ENCODE results near the gene ATP6V0A1. TPM values are rescaled to one million over a fixed set of nuclear protein-coding genes. Genes with fewer than 3 reads are reported as not detected.
"Not testable (repeated sequence)": the region's sequence is repeated elsewhere in the genome, so short reads cannot be mapped to it uniquely, and the experiment has no call there.

The ATP6V0A1 gene
- polyA plus RNA-seq, 4 donors: 36.7 to 60.6 (median 50.4) TPM

DNA sequence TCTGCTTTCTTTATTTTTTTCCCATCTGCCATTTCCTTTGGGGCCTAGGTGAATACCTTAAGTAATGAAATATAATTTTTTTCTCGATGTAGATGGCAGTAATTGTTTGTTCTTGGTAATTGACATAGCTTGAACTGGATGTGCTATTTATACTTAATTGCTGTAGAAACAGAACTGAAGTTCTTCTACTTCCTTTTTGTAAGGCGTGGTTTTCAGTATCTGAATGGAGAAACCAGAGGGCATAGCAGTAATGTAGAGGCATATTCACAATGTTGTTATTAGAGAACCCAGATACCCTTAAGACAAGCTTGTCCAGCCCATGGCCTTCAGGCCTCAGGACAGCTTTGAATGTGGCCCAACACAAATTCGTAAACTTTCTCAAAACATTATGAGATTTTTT is 16.4 kb downstream of the ATP6V0A1 start:
- no peak for DNase-seq (ENCODE audit: low read depth in 4 of 4, low spot score in 3 of 4)

DNA sequence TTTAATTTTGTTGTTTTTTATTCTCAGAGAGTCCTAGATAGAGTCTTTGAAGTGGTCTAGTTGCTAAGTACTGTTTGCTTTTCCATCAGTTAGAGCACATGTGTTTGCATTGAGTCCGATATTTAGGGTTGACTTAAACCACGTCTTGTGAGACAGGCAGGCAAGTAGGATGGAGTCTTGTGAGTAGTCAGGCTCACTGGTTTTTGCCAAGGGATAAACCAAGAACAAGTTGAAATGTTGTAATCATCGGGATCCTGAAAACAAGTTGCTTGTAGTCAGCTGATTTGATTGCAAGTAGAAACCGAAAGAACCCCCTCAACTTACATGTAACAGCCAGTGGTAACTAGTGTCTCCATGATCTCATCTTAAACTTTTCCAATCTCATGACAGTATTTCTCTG is 17.2 kb downstream of the ATP6V0A1 start:
- no peak for DNase-seq (ENCODE audit: low read depth in 4 of 4, low spot score in 3 of 4)

DNA sequence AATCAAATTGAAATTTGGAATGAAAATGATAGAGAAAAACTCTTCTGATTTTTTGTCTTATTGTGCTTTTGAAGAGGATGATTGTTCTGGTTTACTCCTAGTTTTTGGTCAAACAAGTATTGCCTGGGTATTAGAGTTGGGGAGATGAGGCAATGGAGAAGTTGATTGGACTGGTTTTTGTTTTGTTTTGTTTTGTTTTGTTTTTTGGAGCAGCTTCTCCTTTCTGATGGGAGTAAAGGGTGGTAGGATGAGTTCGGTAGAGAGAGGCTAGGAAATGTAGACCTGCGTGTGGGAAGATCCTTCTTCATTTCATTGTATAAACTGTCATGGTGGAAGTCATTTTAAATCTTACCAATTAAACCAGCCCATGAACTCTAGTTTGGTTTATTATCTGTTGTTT is 17.7 kb downstream of the ATP6V0A1 start:
- DNase-seq (ENCODE audit: low read depth in 4 of 4, low spot score in 3 of 4): no peak

DNA sequence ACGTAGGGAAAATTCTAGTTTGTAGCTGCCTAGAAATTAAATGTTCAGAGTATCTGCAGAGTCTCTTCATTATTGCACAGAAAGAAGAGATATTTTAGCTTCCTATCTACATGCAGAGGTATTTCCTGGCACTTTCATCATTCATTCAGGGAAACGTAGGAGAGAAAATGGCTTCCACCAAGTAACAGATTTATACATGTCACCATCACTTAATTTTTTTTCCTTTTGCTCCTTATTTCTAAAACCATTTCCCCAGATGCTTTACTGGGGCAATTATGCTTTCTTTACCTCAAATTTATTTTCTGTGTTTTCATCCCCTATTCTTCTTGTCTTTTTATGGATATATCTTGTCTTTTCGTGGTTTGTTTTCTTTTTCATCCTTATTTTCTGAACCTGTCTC is 18.5 kb downstream of the ATP6V0A1 start:
- no peak for DNase-seq (ENCODE audit: low read depth in 4 of 4, low spot score in 3 of 4)

- not testable (repeated sequence) for DNase-seq (ENCODE audit: low read depth in 4 of 4, low spot score in 3 of 4)
Observed at GRCh38 chr17:42477824-42478223, 19.1 kb downstream of the ATP6V0A1 start.

GRCh38 chr17:42484304-42484703 is 25.6 kb downstream of the ATP6V0A1 start:
- DNase-seq (ENCODE audit: low read depth in 4 of 4, low spot score in 3 of 4): no peak

GRCh38 chr17:42485680-42486079 is 27.0 kb downstream of the ATP6V0A1 start:
- DNase-seq (ENCODE audit: low read depth in 4 of 4, low spot score in 3 of 4): no peak

- DNase-seq (ENCODE audit: low read depth in 4 of 4, low spot score in 3 of 4): no peak
Observed at GRCh38 chr17:42488032-42488431, 29.4 kb downstream of the ATP6V0A1 start.

GRCh38 chr17:42493319-42493718 is 34.6 kb downstream of the ATP6V0A1 start:
- DNase-seq (ENCODE audit: low read depth in 4 of 4, low spot score in 3 of 4): no peak

DNA sequence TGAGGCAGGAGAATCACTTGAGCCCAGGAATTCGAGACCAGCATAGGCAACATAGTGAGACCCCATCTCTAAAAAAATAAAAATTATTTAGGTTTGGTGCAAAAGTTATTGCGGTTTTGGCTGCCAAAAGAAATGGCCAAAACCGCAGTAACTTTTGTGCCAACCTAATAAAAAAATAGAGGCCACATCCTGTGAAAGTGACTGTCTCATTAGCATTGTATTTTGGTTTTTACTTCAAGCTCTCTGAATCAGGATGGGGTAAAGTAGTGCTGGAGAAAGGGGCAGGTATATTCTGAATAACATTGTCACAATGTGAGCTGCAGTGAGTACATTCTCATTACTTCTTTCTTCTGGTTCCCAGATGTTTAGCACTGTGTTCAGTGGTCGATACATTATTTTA is 36.0 kb downstream of the ATP6V0A1 start:
- DNase-seq (ENCODE audit: low read depth in 4 of 4, low spot score in 3 of 4): no peak

DNA sequence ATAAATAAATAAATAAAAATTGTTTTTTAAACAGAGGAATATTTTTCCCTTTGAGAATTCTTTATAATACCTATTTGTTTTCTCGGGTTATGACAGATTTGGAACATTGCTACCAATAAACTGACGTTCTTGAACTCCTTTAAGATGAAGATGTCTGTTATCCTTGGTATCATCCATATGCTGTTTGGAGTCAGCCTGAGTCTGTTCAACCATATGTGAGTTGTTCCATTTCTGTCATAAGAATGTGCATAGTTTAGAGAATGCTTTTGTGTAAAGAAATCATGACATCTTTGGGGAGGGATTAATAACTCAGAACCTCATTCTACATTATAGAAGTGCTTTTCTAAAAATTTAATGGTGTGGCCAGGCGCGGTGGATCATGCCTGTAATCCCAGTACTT is 40.1 kb downstream of the ATP6V0A1 start:
- DNase-seq (ENCODE audit: low read depth in 4 of 4, low spot score in 3 of 4): no peak

DNA sequence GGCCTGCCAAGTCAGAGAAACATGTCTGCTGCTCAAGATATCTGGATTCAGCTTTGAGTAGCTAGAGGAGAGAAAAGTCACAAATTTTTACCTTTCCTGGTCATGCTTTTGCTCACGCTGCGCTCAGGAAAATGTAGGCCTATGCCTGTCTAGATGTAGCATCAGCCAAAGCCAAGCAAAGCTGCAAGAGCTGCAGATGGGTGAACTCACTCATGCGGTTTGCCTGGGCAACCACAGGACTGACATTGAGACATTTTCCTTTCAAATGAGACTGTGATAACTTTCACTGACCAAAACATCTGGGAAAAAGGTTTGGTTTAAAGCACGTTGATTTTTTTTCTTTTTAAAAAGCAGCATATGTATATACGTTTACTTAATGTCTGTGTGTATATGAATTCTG is 43.4 kb downstream of the ATP6V0A1 start:
- no peak for DNase-seq (ENCODE audit: low read depth in 4 of 4, low spot score in 3 of 4)

DNA sequence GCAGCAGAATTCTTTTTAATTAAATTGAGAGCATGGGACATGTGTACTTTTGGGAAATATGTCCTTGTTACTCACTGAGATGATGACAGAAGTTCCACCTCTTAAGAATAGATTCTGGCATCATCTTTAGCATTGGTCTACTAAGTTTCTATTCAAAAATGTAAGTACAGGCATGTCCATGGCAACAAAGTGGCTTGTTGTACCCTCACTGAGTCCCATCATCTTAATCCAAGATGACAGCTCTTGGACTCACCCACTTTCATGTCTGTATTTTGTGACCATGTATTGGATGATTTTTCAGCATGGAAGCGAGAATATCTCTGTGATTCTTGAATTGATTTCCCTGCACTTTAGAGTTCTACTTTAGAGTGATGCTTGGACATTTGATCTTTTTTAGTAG is 44.2 kb downstream of the ATP6V0A1 start:
- DNase-seq (ENCODE audit: low read depth in 4 of 4, low spot score in 3 of 4): no peak

GRCh38 chr17:42507671-42508070 is 49.0 kb downstream of the ATP6V0A1 start:
- no peak for DNase-seq (ENCODE audit: low read depth in 4 of 4, low spot score in 3 of 4)

GRCh38 chr17:42508426-42509165 is 49.9 kb downstream of the ATP6V0A1 start:
- DNase-seq (ENCODE audit: low read depth in 4 of 4, low spot score in 3 of 4): no peak

GRCh38 chr17:42509409-42509808 is 50.7 kb downstream of the ATP6V0A1 start:
- DNase-seq (ENCODE audit: low read depth in 4 of 4, low spot score in 3 of 4): no peak

DNA sequence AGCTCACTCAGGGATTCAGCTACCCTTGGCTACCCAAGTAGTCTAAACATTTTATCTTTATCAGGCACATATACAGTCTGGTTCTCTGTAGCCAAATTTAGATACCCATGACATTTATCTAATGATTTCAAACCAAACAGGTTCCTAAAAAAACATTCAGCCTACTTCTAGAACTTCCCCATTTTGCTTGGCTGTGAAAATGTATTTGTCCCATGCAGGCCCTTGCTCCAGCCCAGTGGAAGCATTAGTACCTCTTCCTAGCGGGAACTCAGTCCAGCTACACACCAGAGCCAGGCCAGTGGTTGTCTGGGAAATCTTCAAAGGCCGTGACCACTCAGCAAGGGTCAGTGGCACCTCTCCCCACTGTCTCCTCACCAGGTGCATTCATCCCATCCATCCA is 51.2 kb downstream of the ATP6V0A1 start:
- no peak for DNase-seq (ENCODE audit: low read depth in 4 of 4, low spot score in 3 of 4)

DNA sequence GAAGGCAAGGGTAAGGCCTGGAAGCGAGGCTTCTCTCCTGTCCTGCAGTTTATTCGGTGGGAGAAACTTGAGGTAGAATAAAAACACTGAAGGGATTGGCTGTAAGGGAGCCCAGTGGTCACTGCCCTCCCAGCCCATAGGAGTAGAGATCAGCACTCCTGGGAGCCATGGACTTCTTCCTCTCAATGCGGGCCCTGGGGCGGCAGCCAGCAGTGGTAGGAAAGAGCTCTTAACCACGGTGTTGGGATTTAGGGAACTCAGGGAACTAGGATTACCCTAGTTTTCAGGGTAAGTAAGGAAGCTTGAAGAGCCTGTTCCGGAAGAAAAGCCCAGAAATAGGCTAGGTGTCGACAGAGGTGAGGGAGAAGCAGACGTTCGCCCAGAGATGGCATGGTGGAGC is 53.6 kb downstream of the ATP6V0A1 start:
- no peak for DNase-seq (ENCODE audit: low read depth in 4 of 4, low spot score in 3 of 4)

DNA sequence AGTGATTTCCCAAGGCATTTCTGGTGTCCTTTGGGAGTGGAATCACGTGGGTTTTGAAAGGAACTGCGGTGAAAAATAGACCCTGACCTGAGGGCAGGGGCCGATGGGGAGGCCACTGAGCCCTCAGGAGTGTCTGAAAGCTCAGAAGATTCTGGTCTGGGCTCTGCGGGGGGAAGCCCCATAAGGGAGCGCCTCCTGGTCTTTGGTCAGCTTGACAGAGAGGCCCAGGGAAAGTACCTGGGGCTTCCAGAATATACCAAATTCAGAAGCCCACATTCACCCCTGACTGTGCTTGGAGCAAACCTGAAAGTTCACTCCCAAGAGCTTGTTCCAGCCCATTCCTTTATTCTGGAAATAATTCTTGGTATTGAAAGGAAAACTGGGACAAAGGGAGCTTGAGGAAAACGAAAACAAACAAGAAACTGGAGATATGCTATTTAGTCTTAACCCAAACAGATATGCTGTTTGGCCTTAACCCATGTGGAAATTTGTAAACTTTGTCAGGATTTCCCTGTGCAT is 54.1 kb downstream of the ATP6V0A1 start:
- DNase-seq (ENCODE audit: low read depth in 4 of 4, low spot score in 3 of 4): no peak

- DNase-seq (ENCODE audit: low read depth in 4 of 4, low spot score in 3 of 4): no peak
Observed at GRCh38 chr17:42513686-42514085, 55.0 kb downstream of the ATP6V0A1 start.

DNA sequence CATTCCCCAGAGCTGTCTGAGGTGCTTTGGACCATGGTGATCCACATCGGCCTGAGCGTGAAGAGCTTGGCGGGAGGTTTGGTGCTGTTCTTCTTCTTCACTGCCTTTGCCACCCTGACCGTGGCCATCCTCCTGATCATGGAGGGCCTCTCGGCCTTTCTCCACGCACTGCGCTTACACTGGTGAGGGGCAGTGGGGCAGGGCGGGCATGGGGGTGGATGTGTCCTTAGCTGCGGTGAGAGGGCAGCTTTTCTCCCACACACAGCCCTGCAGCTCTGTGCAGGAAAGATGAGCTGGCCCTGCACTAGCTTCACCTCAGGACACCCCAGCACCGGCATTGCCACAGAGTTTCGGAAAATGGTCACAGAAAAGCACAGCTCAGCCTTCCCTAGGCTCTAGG is 55.6 kb downstream of the ATP6V0A1 start:
- DNase-seq (ENCODE audit: low read depth in 4 of 4, low spot score in 3 of 4): no peak

- DNase-seq (ENCODE audit: low read depth in 4 of 4, low spot score in 3 of 4): no peak
Observed at GRCh38 chr17:42514867-42515266, 56.2 kb downstream of the ATP6V0A1 start.

DNA sequence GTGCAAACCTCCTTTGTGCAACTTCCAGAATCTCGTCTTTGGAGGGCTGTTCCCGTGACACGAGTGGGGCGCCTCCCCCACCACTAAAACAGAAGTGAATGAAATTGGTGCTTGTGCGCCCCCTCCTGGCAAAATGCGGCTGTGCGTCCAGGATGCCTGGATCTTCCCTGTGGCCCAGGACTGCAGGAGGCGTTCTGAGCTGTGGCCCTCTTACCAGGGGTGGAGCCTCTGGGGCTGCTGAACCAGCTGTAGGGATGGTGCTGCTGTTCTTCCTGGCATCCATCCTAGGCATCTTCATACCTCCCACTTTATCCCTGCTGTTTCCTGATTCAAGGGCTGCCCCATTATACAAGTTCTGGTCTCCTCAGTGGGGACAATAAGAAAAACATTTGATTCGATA is 58.8 kb downstream of the ATP6V0A1 start:
- DNase-seq (ENCODE audit: low read depth in 4 of 4, low spot score in 3 of 4): no peak

Data from left renal pelvis (tissue), 4 donors.